ENCODE results near the gene TMEM72.

GRCh38 chr10:44862006-44862751 is 49.0 kb upstream of the TMEM72 start:
- TF ChIP-seq POLR2A (IDR thresholded peaks at IDR 0.05; ENCODE audit: low read length) = no peak
- TF ChIP-seq GATA1 (IDR thresholded peaks at IDR 0.05; ENCODE audit: low read depth, low read length) = no peak

All from erythroblast (primary cell).